ENCODE results near the gene IRAK1. TPM values are rescaled to one million over a fixed set of nuclear protein-coding genes. Genes with fewer than 3 reads are reported as not detected.

Gene IRAK1
- total RNA-seq, 1 experiment from 2014 or later: 92.3 TPM

DNA sequence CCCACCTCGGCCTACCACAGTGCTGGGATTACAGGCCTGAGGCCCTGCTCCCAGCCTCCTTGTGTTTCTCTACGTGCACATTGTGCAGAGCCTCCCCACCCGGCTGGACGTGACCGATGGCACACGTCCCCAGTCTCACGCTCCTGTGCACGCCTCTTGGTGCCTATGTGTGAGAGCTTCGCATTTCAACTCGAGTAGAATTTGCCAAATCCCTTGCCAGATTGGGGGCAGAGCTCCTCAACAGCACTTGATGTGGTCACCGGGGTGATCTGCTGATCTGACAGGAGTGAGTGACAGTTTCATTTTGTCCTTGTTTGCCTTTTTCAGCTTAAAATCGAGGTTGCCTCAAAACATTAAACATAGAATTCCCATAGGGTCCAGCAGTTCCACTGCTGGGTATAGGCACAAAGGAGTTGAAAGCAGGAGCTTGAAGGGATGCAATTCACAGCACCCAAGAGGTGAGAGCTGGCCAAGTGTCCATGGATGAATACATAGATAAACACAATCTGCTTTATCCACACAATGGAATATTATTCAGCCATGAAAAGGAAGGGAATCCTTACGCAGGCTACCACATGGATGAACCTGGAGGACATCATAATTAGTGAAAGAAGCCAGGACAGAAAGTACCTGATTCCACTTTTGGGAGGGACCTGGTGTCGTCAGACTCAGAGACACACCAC lies 29.6 kb downstream of the IRAK1 start:
- ChIA-PET CTCF (no interaction called here), POLR2A (interaction anchor here (0.9 kb wide), 1 partner anchor 64 kb away, joined by 3 read pairs; the partner anchor contains the start of gene ARHGAP4), RAD21 (ENCODE audit: low non-redundant PET in 1 of 2, low total read pairs in 2 of 2, uncharacterized antibody in 2 of 2, unreplicated experiment in 2 of 2) (no interaction called here)
- H3K4me1 ChIP-seq (ENCODE audit: control insufficient read depth in 1 of 2, insufficient read depth in 2 of 2, low read length in 2 of 2): no peaks in the 10 kb centered on the region
- no peaks in the 10 kb centered on the region for H3K79me2 ChIP-seq (ENCODE audit: insufficient read depth, low read length)
- H3K4me3 ChIP-seq (replicated peaks in 1 of 2; ENCODE audit: low read depth in 1 of 2, low read length in 2 of 2): no peak overlapping the region
- no peaks in the 10 kb centered on the region for H3K9me2 ChIP-seq (ENCODE audit: insufficient read depth)
- intact Hi-C loops (cut with micrococcal nuclease): no loop called here
- no peak overlapping the region for H3K9ac ChIP-seq (ENCODE audit: low read length)
- no TSS peak for BruUV-seq (replicated peaks)
- H4K20me1 ChIP-seq (ENCODE audit: insufficient read depth): no peaks in the 10 kb centered on the region
- H3K36me3 ChIP-seq (ENCODE audit: control insufficient read depth in 1 of 2, insufficient read depth in 2 of 2, low read length in 2 of 2): no peaks in the 10 kb centered on the region
- no peak overlapping the region for H3K4me2 ChIP-seq (ENCODE audit: low read length)
- no peaks in the 10 kb centered on the region for H3K27me3 ChIP-seq (ENCODE audit: insufficient read depth, low read length)
- TF ChIP-seq POLR2A (IDR thresholded peaks at IDR 0.05; ENCODE audit: borderline replicate concordance, extremely low read depth, insufficient read depth, insufficient read length): no peak
- no peak for TF ChIP-seq ELF1 (IDR thresholded peaks at IDR 0.05; ENCODE audit: borderline replicate concordance, low read depth)
- TF ChIP-seq TCF7L2 (IDR thresholded peaks at IDR 0.05; ENCODE audit: borderline replicate concordance, extremely low read depth, insufficient read depth, insufficient read length): no peak
- TF ChIP-seq POLR2AphosphoS5 (IDR thresholded peaks at IDR 0.05; ENCODE audit: low read depth, low read length): no peak
- TF ChIP-seq SP1 (IDR thresholded peaks at IDR 0.05; ENCODE audit: low read depth): no peak
- no peak for TF ChIP-seq EGR1 (IDR thresholded peaks at IDR 0.05; ENCODE audit: low read depth)
- TF ChIP-seq JUND (IDR thresholded peaks at IDR 0.05): no peak
- no peak for TF ChIP-seq FOSL1 (IDR thresholded peaks at IDR 0.05; ENCODE audit: low read depth)
- TF ChIP-seq, protein P1, sequence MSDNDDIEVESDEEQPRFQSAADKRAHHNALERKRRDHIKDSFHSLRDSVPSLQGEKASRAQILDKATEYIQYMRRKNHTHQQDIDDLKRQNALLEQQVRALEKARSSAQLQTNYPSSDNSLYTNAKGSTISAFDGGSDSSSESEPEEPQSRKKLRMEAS (IDR thresholded peaks at IDR 0.05): no peak
- no peak for TF ChIP-seq CBX3 (IDR thresholded peaks at IDR 0.05; ENCODE audit: low read depth)
- TF ChIP-seq, protein P2, sequence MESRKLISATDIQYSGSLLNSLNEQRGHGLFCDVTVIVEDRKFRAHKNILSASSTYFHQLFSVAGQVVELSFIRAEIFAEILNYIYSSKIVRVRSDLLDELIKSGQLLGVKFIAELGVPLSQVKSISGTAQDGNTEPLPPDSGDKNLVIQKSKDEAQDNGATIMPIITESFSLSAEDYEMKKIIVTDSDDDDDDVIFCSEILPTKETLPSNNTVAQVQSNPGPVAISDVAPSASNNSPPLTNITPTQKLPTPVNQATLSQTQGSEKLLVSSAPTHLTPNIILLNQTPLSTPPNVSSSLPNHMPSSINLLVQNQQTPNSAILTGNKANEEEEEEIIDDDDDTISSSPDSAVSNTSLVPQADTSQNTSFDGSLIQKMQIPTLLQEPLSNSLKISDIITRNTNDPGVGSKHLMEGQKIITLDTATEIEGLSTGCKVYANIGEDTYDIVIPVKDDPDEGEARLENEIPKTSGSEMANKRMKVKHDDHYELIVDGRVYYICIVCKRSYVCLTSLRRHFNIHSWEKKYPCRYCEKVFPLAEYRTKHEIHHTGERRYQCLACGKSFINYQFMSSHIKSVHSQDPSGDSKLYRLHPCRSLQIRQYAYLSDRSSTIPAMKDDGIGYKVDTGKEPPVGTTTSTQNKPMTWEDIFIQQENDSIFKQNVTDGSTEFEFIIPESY (IDR thresholded peaks at IDR 0.05; ENCODE audit: extremely low read depth, insufficient replicate concordance, low read length): no peak
- TF ChIP-seq SIN3A (IDR thresholded peaks at IDR 0.05; ENCODE audit: low read depth): no peak
- H2AFZ ChIP-seq (ENCODE audit: low read depth, low read length, poor library complexity, severe bottlenecking): no peak overlapping the region
- DNase-seq (ENCODE audit: low read depth, low spot score): no peak
- no peaks in the 10 kb centered on the region for H3K9me3 ChIP-seq (ENCODE audit: control insufficient read depth in 1 of 2, insufficient read depth in 1 of 2, low read depth in 1 of 2, low read length in 2 of 2)
- ATAC-seq: no peak
- no peak overlapping the region for H3K27ac ChIP-seq (ENCODE audit: low read depth, low read length)
